DOHH2 (cell line): Measurements from ENCODE around the gene EIF3I.
A peak's percentile ranks its signal among the peaks of the same experiment; 100 is the strongest.

Experiments used
- H3F3A ChIP-seq: fragments of 200-600 bp; sonication (generic), shearing (Covaris generic); 2 replicates; pipeline ENCODE4 v1.6.0; 2016; ENCODE audit warnings: antibody characterized with exemption, mild to moderate bottlenecking; ENCODE audit not compliant: control insufficient read depth, insufficient read depth
- H3K27ac ChIP-seq: fragments of 200-600 bp; sonication (generic); 2 replicates; pipeline ENCODE4 v1.5.1; 2014; ENCODE audit warnings: low read depth, mild to moderate bottlenecking, low read length, moderate library complexity
- H3K27me3 ChIP-seq: fragments of 200-600 bp; sonication (generic); 2 replicates; pipeline ENCODE4 v1.6.1; 2014; ENCODE audit warnings: mild to moderate bottlenecking, low read length, mixed read lengths; ENCODE audit not compliant: control insufficient read depth
- H3K36me3 ChIP-seq: fragments of 200-600 bp; sonication (generic); 2 replicates; pipeline ENCODE4 v1.6.1; 2014; ENCODE audit warnings: mild to moderate bottlenecking, low read length, moderate library complexity, mixed read lengths; ENCODE audit not compliant: control insufficient read depth
- H3K4me1 ChIP-seq: fragments of 200-600 bp; sonication (generic); 2 replicates; pipeline ENCODE4 v1.6.1; 2014; ENCODE audit warnings: mild to moderate bottlenecking, low read length, mixed read lengths; ENCODE audit not compliant: control insufficient read depth
- H3K4me2 ChIP-seq: fragments of 200-600 bp; sonication (generic); 2 replicates; pipeline ENCODE4 v1.6.0; 2014; ENCODE audit warnings: mild to moderate bottlenecking, low read length, moderate library complexity
- H3K4me3 ChIP-seq: fragments of 200-600 bp; sonication (generic); 2 replicates; pipeline ENCODE4 v1.5.1; 2014; ENCODE audit warnings: mild to moderate bottlenecking, low read length, mixed read lengths
- H3K79me2 ChIP-seq: fragments of 200-600 bp; sonication (generic); 2 replicates; pipeline ENCODE4 v1.6.1; 2014; ENCODE audit warnings: mild to moderate bottlenecking, low read length, mixed read lengths; ENCODE audit not compliant: control insufficient read depth
- H3K9me2 ChIP-seq: fragments of 200-600 bp; sonication (generic); replicated peaks from 2 replicates; pipeline ENCODE4 v1.6.1; 2014; ENCODE audit warnings: mild to moderate bottlenecking, low read length, mixed read lengths; ENCODE audit not compliant: control insufficient read depth
- H3K9me3 ChIP-seq: fragments of 200-600 bp; sonication (generic); 2 replicates; pipeline ENCODE4 v1.6.1; 2014; ENCODE audit warnings: antibody characterized with exemption, low read length, mixed read lengths; ENCODE audit not compliant: control insufficient read depth, insufficient read depth
- H4K20me1 ChIP-seq: fragments of 200-600 bp; sonication (generic); 2 replicates; pipeline ENCODE4 v1.6.0; 2014; ENCODE audit warnings: low read depth, mild to moderate bottlenecking, antibody characterized with exemption, low read length, moderate library complexity; ENCODE audit not compliant: control insufficient read depth, insufficient read depth
- CTCF ChIP-seq: fragments of 200-600 bp; sonication (generic); IDR thresholded peaks from one replicate; pipeline ENCODE4 v1.5.1; 2014; ENCODE audit warnings: antibody characterized with exemption, mild to moderate bottlenecking, low read depth, low read length; ENCODE audit not compliant: poor library complexity, severe bottlenecking
- EZH2phosphoT487 ChIP-seq: fragments of 200-600 bp; sonication (generic); IDR thresholded peaks from 2 replicates; pipeline ENCODE4 v1.6.1; 2017; ENCODE audit warnings: borderline replicate concordance, mild to moderate bottlenecking, antibody characterized with exemption, low read length, moderate library complexity, mixed read lengths

EIF3I gene

GRCh38 chr1:32263744-32264143 lies 41.5 kb downstream of the EIF3I start:
- Histone ChIP-seq H3K9me2 (no peaks in the 10 kb centered on the region), H3K9me3 (no peaks in the 10 kb centered on the region), H3K27ac (peak overlapping the region; percentile 93), H4K20me1 (no peaks in the 10 kb centered on the region), H3K4me1 (peaks cover 78% of the 10 kb centered on the region), H3K4me3 (peak overlapping the region; percentile 61), H3K36me3 (peaks cover 24% of the 10 kb centered on the region), H3K27me3 (no peaks in the 10 kb centered on the region), H3K4me2 (peak overlapping the region; percentile 87), H3F3A (peaks cover 48% of the 10 kb centered on the region), H3K79me2 (peaks cover 56% of the 10 kb centered on the region)
- TF ChIP-seq CTCF (no peak), EZH2phosphoT487 (no peak)

- H4K20me1 ChIP-seq, result no peaks in the 10 kb centered on the region
- no peak for TF ChIP-seq CTCF
- no peak for TF ChIP-seq EZH2phosphoT487
- H3K4me3 ChIP-seq, result peak overlapping the region; percentile 61
- peak overlapping the region; percentile 87 for H3K4me2 ChIP-seq
- no peaks in the 10 kb centered on the region for H3K9me2 ChIP-seq
- no peaks in the 10 kb centered on the region for H3K9me3 ChIP-seq
- peak overlapping the region; percentile 93 for H3K27ac ChIP-seq
- H3K4me1 ChIP-seq, result peaks cover 73% of the 10 kb centered on the region
- peaks cover 43% of the 10 kb centered on the region for H3K79me2 ChIP-seq
- H3F3A ChIP-seq, result peaks cover 43% of the 10 kb centered on the region
- no peaks in the 10 kb centered on the region for H3K27me3 ChIP-seq
- peaks cover 24% of the 10 kb centered on the region for H3K36me3 ChIP-seq
These were observed 43.6 kb downstream of the EIF3I start for GRCh38 chr1:32265846-32266245.

GRCh38 chr1:32266921-32267591 lies 44.8 kb downstream of the EIF3I start:
- Histone ChIP-seq H3K4me2 (peak overlapping the region; percentile 64), H3K4me3 (peak overlapping the region; percentile 28; the same call in 1 of the 2 replicates), H3K27me3 (no peaks in the 10 kb centered on the region), H3K79me2 (peaks cover 32% of the 10 kb centered on the region), H3K27ac (peak overlapping the region; percentile 81), H3K36me3 (peaks cover 24% of the 10 kb centered on the region), H3K4me1 (peaks cover 71% of the 10 kb centered on the region), H3K9me3 (no peaks in the 10 kb centered on the region), H3F3A (peaks cover 51% of the 10 kb centered on the region), H4K20me1 (no peaks in the 10 kb centered on the region), H3K9me2 (no peaks in the 10 kb centered on the region)
- TF ChIP-seq CTCF, result no peak
- no peak for TF ChIP-seq EZH2phosphoT487
